Liver (tissue), 9 donors: ENCODE data around the gene NEK5. TPM values are rescaled to one million over a fixed set of nuclear protein-coding genes. Genes with fewer than 3 reads are reported as not detected.
"Not testable (repeated sequence)": the region's sequence is repeated elsewhere in the genome, so short reads cannot be mapped to it uniquely, and the experiment has no call there.

Source experiments
- DNase-seq: peaks from one replicate; pipeline ENCODE4 v3.0.0-alpha.2; 2017; ENCODE audit warnings: low spot score
- H3K27ac ChIP-seq, 2 donors: one replicate each; pipeline ENCODE4 v1.7.0; 2013; ENCODE audit warnings: inconsistent platforms in 2 of 2, low read length in 2 of 2, control low read depth in 1 of 2, low read depth in 1 of 2, mild to moderate bottlenecking in 1 of 2
- H3K27me3 ChIP-seq, 4 donors: one replicate each; pipeline versions ENCODE4 v1.6.1 to v1.7.0; 2013; ENCODE audit warnings: low read length in 3 of 4, inconsistent platforms in 1 of 4, mild to moderate bottlenecking in 1 of 4, moderate library complexity in 1 of 4; ENCODE audit not compliant: control insufficient read depth in 4 of 4, insufficient read depth in 4 of 4
- H3K36me3 ChIP-seq, 4 donors: one replicate each; pipeline versions ENCODE4 v1.6.1 to v1.7.0; 2013; ENCODE audit warnings: low read length in 3 of 4, mild to moderate bottlenecking in 3 of 4, low read depth in 1 of 4, moderate library complexity in 1 of 4; ENCODE audit not compliant: control insufficient read depth in 4 of 4, insufficient read depth in 3 of 4
- H3K4me1 ChIP-seq, 4 donors: one replicate each; pipeline versions ENCODE4 v1.6.1 to v1.7.0; 2013; ENCODE audit warnings: low read length in 3 of 4, mild to moderate bottlenecking in 3 of 4, moderate library complexity in 1 of 4; ENCODE audit not compliant: control insufficient read depth in 4 of 4, insufficient read depth in 4 of 4
- H3K4me3 ChIP-seq, 3 donors: one replicate each; pipeline versions ENCODE4 v1.6.1 to v1.7.0; 2013; ENCODE audit warnings: low read length in 3 of 3, control low read depth in 1 of 3, low read depth in 1 of 3, mild to moderate bottlenecking in 1 of 3
- H3K9ac ChIP-seq, 2 donors: one replicate each; pipeline ENCODE4 v1.7.0; 2013; ENCODE audit warnings: low read length in 2 of 2, mild to moderate bottlenecking in 2 of 2, moderate library complexity in 2 of 2, control low read depth in 1 of 2, low read depth in 1 of 2
- H3K9me3 ChIP-seq, 4 donors: one replicate each; pipeline versions ENCODE4 v1.6.1 to v1.7.0; 2013; ENCODE audit warnings: low read length in 3 of 4; ENCODE audit not compliant: control insufficient read depth in 4 of 4
- EGR1 ChIP-seq, 2 donors: IDR thresholded peaks; 2 replicates each; pipeline ENCODE4 v1.6.1; 2016 to 2018; ENCODE audit warnings: antibody characterized with exemption in 2 of 2, low read depth in 2 of 2
- FOXA1 ChIP-seq: IDR thresholded peaks from 2 replicates; pipeline ENCODE4 v1.6.1; 2016; ENCODE audit warnings: antibody characterized with exemption
- FOXA2 ChIP-seq: IDR thresholded peaks from 2 replicates; pipeline ENCODE4 v1.6.1; 2016; ENCODE audit warnings: antibody characterized with exemption
- GABPA ChIP-seq, 2 donors: IDR thresholded peaks in 1 of 2; conservative IDR thresholded peaks in 1 of 2; 2 replicates each; pipeline ENCODE4 v1.6.1; 2016; ENCODE audit warnings: antibody characterized with exemption in 2 of 2, mild to moderate bottlenecking in 1 of 2, moderate library complexity in 1 of 2
- HNF4A ChIP-seq, 2 donors: conservative IDR thresholded peaks; 2 replicates each; pipeline ENCODE4 v1.6.1; 2016; ENCODE audit warnings: antibody characterized with exemption in 2 of 2, mild to moderate bottlenecking in 2 of 2
- HNF4G ChIP-seq: IDR thresholded peaks from 2 replicates; pipeline ENCODE4 v1.6.1; 2016; ENCODE audit warnings: antibody characterized with exemption
- JUND ChIP-seq, 2 donors: IDR thresholded peaks; 2 replicates each; pipeline ENCODE4 v1.6.1; 2016; ENCODE audit warnings: antibody characterized with exemption in 2 of 2
- NR2F2 ChIP-seq: IDR thresholded peaks from 2 replicates; pipeline ENCODE4 v1.6.1; 2016; ENCODE audit warnings: antibody characterized with exemption
- RAD21 ChIP-seq, 2 donors: IDR thresholded peaks; 2 replicates each; pipeline ENCODE4 v1.6.1; 2016; ENCODE audit warnings: antibody characterized with exemption in 2 of 2, mild to moderate bottlenecking in 2 of 2
- TAF1 ChIP-seq: conservative IDR thresholded peaks from 2 replicates; pipeline ENCODE4 v1.6.1; 2016; ENCODE audit warnings: antibody characterized with exemption, mild to moderate bottlenecking
- YY1 ChIP-seq: IDR thresholded peaks from 2 replicates; pipeline ENCODE4 v1.6.1; 2016; ENCODE audit warnings: antibody characterized with exemption, mild to moderate bottlenecking
- WGBS: extraction: QIAGEN DNeasy Blood & Tissue Kit; methylation state at CpG from one replicate; pipeline ENCODE4 v1.1.7; 2013; 5-methylcytosine and 5-hydroxymethylcytosine counted together
- polyA plus RNA-seq, 2 donors: library from polyadenylated mRNA; stranded (reverse) in 1 of 2; unstranded in 1 of 2; fragments of 200-250 nt in 1 of 2; fragments of >200 nt in 1 of 2; fragmentation: Nextera tagmentation in 1 of 2; extraction: Ambion mirVana in 1 of 2; gene quantifications; one replicate each; pipeline versions ENCODE4 v1.2.1 to v1.2.3, GENCODE V29; 2013 to 2015
- total RNA-seq, 2 donors: library from RNA; depleted of rRNA; stranded (reverse); fragments of >200 nt; gene quantifications; one replicate each; pipeline ENCODE4 v1.2.3, GENCODE V29; 2014
- TF ChIP-seq, protein P1 (sequence below): IDR thresholded peaks from 2 replicates; pipeline ENCODE4 v1.6.1; 2016; ENCODE audit warnings: antibody characterized with exemption
- TF ChIP-seq, protein P2 (sequence below): IDR thresholded peaks from 2 replicates; pipeline ENCODE4 v1.6.1; 2016; ENCODE audit warnings: antibody characterized with exemption
- TF ChIP-seq, protein P3 (sequence below): IDR thresholded peaks from 2 replicates; pipeline ENCODE4 v1.6.1; 2016; ENCODE audit warnings: antibody characterized with exemption, mild to moderate bottlenecking
- donor health status: healthy.
- donor health status: healthy.
- donor health status: healthy.
- donor health status: healthy.
- donor health status: healthy.

The NEK5 gene
- total and polyA plus RNA-seq, 4 donors = 0.08 to 0.63 (median 0.23) TPM; not detected in 1

DNA sequence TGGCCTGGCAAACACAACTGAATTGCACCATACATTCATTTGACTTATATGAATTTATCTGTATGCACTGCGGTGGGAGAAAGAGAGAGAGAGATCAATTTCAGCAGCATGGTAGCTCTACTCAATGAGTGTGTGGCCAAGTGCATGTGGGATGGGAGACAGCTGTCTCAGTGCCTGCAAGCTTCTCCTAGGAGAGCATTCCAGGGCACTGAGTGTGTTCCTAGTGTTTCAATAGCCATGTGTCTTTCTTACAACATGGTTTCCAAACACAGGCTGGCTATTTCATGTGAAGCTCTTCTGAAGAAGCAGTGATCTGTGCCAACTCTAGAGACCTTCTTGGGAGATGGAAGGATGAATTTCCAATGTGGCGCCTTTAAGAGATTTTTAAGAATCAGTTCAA lies 43.5 kb downstream of the NEK5 start:
- WGBS = 94% methylated on average over 2 of the region's 2 CpGs
- Histone ChIP-seq H3K27me3 (no peaks in the 10 kb centered on the region), H3K36me3 (no peaks in the 10 kb centered on the region), H3K4me3 (no peak overlapping the region), H3K9me3 (no peaks in the 10 kb centered on the region), H3K27ac (no peak overlapping the region), H3K9ac (no peak overlapping the region), H3K4me1 (peaks cover 0 to 2% (median 0%) of the 10 kb centered on the region in 4 donors)
- no peak for DNase-seq
- TF ChIP-seq FOXA1 = no peak
- no peak for TF ChIP-seq NR2F2
- no peak for TF ChIP-seq TAF1
- TF ChIP-seq, protein P1, sequence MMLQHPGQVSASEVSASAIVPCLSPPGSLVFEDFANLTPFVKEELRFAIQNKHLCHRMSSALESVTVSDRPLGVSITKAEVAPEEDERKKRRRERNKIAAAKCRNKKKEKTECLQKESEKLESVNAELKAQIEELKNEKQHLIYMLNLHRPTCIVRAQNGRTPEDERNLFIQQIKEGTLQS = no peak
- no peak for TF ChIP-seq HNF4A (conservative IDR thresholded peaks at IDR 0.05)
- no peak for TF ChIP-seq FOXA2
- TF ChIP-seq, protein P2, sequence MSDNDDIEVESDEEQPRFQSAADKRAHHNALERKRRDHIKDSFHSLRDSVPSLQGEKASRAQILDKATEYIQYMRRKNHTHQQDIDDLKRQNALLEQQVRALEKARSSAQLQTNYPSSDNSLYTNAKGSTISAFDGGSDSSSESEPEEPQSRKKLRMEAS = no peak

DNA sequence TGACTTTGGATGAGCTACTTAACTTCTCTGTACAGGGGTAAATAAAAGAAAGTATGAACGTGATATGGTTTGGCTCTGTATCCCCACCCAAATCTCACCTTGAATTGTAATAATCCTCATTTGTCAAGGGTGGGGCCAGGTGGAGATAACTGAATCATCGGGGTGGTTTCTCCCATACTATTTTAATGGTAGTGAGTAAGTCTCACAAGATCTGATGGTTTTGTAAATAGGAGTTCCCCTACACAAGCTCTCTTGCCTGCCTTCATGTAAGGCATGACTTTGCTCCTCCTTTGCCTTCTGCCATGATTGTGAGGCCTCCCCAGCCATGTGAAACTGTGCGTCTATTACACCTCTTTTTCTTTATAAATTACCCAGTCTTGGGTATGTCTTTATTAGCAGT lies 43.9 kb downstream of the NEK5 start:
- WGBS = 90% methylated on average over 3 of the region's 3 CpGs
- H3K4me3 ChIP-seq = not testable (repeated sequence)

DNA sequence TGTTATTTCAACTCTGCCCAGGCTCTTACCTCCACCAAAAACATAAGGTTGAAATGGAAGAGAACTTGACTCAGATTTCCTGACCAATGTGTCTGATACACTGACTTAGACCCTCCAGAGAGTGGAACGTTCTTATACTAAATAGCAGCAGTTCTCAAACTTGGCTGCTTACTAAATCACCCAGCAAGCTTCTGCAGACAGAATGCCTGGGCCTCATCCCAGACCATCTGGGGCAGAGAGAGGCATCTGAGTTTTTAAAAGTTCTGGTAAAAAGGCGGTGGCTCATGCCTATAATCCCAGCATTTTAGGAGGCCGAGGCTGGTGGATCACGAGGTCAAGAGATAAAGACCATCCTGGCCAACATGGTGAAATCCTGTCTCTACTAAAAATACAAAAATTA lies 46.3 kb downstream of the NEK5 start:
- H3K27me3 ChIP-seq = no peaks in the 10 kb centered on the region
- 88% methylated on average over 4 of the region's 4 CpGs for WGBS
- H3K9ac ChIP-seq = no peak overlapping the region
- no peak overlapping the region for H3K27ac ChIP-seq
- no peak for DNase-seq
- TF ChIP-seq, protein P1 = no peak
- TF ChIP-seq EGR1 (IDR thresholded peaks at IDR 0.05; ENCODE audit: low read depth in 2 of 2) (no peak), JUND (IDR thresholded peaks at IDR 0.05) (no peak), YY1 (no peak), HNF4G (no peak), GABPA (IDR thresholded peaks at IDR 0.05 in 1 of 2, conservative IDR thresholded peaks at IDR 0.05 in 1 of 2) (no peak), FOXA2 (no peak), RAD21 (IDR thresholded peaks at IDR 0.05) (no peak)
- TF ChIP-seq, protein P3, sequence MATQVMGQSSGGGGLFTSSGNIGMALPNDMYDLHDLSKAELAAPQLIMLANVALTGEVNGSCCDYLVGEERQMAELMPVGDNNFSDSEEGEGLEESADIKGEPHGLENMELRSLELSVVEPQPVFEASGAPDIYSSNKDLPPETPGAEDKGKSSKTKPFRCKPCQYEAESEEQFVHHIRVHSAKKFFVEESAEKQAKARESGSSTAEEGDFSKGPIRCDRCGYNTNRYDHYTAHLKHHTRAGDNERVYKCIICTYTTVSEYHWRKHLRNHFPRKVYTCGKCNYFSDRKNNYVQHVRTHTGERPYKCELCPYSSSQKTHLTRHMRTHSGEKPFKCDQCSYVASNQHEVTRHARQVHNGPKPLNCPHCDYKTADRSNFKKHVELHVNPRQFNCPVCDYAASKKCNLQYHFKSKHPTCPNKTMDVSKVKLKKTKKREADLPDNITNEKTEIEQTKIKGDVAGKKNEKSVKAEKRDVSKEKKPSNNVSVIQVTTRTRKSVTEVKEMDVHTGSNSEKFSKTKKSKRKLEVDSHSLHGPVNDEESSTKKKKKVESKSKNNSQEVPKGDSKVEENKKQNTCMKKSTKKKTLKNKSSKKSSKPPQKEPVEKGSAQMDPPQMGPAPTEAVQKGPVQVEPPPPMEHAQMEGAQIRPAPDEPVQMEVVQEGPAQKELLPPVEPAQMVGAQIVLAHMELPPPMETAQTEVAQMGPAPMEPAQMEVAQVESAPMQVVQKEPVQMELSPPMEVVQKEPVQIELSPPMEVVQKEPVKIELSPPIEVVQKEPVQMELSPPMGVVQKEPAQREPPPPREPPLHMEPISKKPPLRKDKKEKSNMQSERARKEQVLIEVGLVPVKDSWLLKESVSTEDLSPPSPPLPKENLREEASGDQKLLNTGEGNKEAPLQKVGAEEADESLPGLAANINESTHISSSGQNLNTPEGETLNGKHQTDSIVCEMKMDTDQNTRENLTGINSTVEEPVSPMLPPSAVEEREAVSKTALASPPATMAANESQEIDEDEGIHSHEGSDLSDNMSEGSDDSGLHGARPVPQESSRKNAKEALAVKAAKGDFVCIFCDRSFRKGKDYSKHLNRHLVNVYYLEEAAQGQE = no peak
- TF ChIP-seq, protein P2 = no peak
- no peak overlapping the region for H3K4me3 ChIP-seq
- H3K9me3 ChIP-seq = no peaks in the 10 kb centered on the region
- no peaks in the 10 kb centered on the region for H3K36me3 ChIP-seq
- peaks cover 0 to 1% (median 0%) of the 10 kb centered on the region in 4 donors for H3K4me1 ChIP-seq

More for the DNA sequence above, 43.9 kb downstream of the NEK5 start:
- not testable (repeated sequence) for DNase-seq, H3K27ac ChIP-seq, H3K4me1 ChIP-seq, H3K9ac ChIP-seq, H3K9me3 ChIP-seq, H3K27me3 ChIP-seq, H3K36me3 ChIP-seq

DNA sequence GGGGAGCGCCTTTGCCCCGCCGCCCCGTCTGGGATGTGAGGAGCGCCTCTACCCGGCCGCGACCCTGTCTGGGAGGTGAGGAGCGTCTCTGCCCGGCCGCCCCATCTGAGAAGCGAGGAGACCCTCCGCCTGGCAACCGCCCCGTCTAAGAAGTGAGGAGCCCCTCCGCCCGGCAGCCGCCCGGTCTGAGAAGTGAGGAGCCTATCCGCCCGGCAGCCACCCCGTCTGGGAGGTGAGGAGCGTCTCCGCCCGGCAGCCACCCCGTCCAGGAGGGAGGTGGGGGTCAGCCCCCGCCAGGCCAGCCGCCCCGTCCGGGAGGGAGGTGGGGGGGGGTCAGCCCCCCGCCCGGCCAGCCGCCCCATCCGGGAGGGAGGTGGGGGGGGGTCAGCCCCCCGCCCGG lies 49.0 kb downstream of the NEK5 start:
- not testable (repeated sequence) for H3K4me1 ChIP-seq, DNase-seq, H3K4me3 ChIP-seq, H3K27me3 ChIP-seq, H3K36me3 ChIP-seq, H3K9me3 ChIP-seq, H3K27ac ChIP-seq, H3K9ac ChIP-seq
- WGBS = 96% methylated on average over 36 of the region's 36 CpGs
